ENCODE results near the gene PTGES3L.
"Not testable (repeated sequence)": the region's sequence is repeated elsewhere in the genome, so short reads cannot be mapped to it uniquely, and the experiment has no call there.

PTGES3L gene

GRCh38 chr17:42982266-42982665, 2.4 kb upstream of the PTGES3L start:
- no peaks in the 10 kb centered on the region for H3K27me3 ChIP-seq
- H3K4me2 ChIP-seq = peak overlapping the region; percentile 92
- H3K36me3 ChIP-seq = peaks cover 31% of the 10 kb centered on the region
- peak overlapping the region; percentile 22; the same call in 1 of the 2 replicates for H3K27ac ChIP-seq
- H3K9me3 ChIP-seq = no peaks in the 10 kb centered on the region
- H3K9ac ChIP-seq = 0 out of 2 replicates have a peak overlapping the region, but pooled peaks have one; percentile 86
- TF ChIP-seq Cebpa-rat (IDR thresholded peaks at IDR 0.05) = no peak
- H4K20me1 ChIP-seq = peaks cover 18% of the 10 kb centered on the region
- peak overlapping the region; percentile 98; the same call in 1 of the 2 replicates for H3K4me3 ChIP-seq
- H3K4me1 ChIP-seq = peaks cover 73% of the 10 kb centered on the region

DNA sequence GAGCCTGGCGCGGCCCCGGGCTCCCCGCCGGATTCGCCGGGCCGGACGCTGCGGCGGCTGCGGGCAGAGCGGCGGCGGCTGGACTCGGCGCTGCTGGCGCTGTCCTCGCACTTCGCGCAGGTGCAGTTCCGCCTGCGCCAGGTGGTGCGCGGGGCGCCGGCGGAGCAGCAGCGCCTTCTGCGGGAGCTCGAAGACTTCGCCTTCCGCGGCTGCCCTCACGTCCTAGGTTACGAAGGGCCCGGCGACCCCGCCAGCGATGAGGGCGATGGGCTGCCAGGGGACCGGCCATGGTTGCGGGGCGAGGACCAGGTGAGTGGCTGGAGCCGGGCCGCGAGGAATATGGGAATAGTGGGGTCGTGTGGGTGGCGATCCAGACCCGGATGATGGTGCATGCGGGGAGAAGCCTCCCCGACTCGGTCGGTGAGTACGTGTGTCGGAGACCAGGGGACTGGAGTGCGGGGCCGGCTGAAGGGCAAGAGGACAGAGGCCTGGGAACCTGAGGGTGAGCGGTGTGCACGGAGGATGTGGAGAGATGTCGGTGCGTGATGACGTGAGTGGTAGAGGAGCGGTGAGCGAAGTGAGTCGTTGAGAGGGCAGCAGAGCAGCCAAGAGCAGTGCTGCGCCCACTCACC, 1.0 kb upstream of the PTGES3L start:
- Histone ChIP-seq H3K27ac (peak overlapping the region; percentile 89), H3K9me3 (no peaks in the 10 kb centered on the region), H3K4me1 (peaks cover 76% of the 10 kb centered on the region), H4K20me1 (peaks cover 18% of the 10 kb centered on the region), H3K36me3 (peaks cover 17% of the 10 kb centered on the region), H3K9ac (peak overlapping the region; percentile 86), H3K4me2 (peak overlapping the region; percentile 92), H3K4me3 (peak overlapping the region; percentile 98), H3K27me3 (no peaks in the 10 kb centered on the region)
- TF ChIP-seq Cebpa-rat (IDR thresholded peaks at IDR 0.05) = no peak

- Histone ChIP-seq H3K27me3 (no peaks in the 10 kb centered on the region), H3K9me3 (no peaks in the 10 kb centered on the region), H3K4me1 (peaks cover 76% of the 10 kb centered on the region), H3K9ac (peak within 1 kb of the TSS; percentile 86), H3K4me3 (peak within 1 kb of the TSS; percentile 98), H3K4me2 (peak within 1 kb of the TSS; percentile 92), H3K36me3 (peaks cover 17% of the 10 kb centered on the region), H3K27ac (peak within 1 kb of the TSS; percentile 89), H4K20me1 (peaks cover 18% of the 10 kb centered on the region)
- no peak for TF ChIP-seq Cebpa-rat (IDR thresholded peaks at IDR 0.05)
Observed at GRCh38 chr17:42980274-42980765, 440 bp upstream of the PTGES3L start, which contains the start of gene RUNDC1. Gene RUNDC1 (plus strand): TSS chr17:42980565. CDS start chr17:42980577, 12 bp downstream.

- not testable (repeated sequence) for H3K27me3 ChIP-seq, H3K4me3 ChIP-seq, H4K20me1 ChIP-seq, H3K9me3 ChIP-seq, H3K36me3 ChIP-seq
- 0 out of 2 replicates have a peak overlapping the region, but pooled peaks have one; percentile 2 for H3K9ac ChIP-seq
- peaks cover 46% of the 10 kb centered on the region for H3K4me1 ChIP-seq
- peak overlapping the region; percentile 50 for H3K27ac ChIP-seq
- peak overlapping the region; percentile 68 for H3K4me2 ChIP-seq
Observed at GRCh38 chr17:42975701-42976100, 4.2 kb downstream of the PTGES3L start.

DNA sequence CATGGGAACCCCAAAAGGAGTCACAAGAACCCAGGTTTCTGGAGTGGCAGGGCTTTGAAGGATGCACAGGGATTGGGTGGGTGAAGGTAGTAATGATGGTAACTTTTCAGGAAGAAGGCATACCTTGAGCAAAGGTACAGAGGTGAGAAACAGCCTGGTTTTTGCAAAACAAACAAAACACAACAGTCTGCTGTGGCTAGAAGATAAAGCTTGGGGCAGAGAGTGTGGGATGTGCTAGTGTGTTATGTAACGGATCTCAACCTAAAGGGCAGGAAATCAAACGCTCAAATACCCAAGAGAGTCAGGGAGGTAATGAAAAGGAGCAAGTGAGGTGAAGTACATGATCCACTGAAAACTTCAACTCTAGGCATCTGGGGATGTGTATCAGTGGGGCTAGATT, 4.6 kb downstream of the PTGES3L start:
- H4K20me1 ChIP-seq = no peaks in the 10 kb centered on the region
- no peaks in the 10 kb centered on the region for H3K9me3 ChIP-seq
- 0 out of 2 replicates have a peak overlapping the region, but pooled peaks have one; percentile 2 for H3K9ac ChIP-seq
- H3K27ac ChIP-seq = peak overlapping the region; percentile 50
- no peaks in the 10 kb centered on the region for H3K27me3 ChIP-seq
- H3K36me3 ChIP-seq = no peaks in the 10 kb centered on the region
- H3K4me1 ChIP-seq = peaks cover 46% of the 10 kb centered on the region
- peak overlapping the region; percentile 68 for H3K4me2 ChIP-seq
- no peak for TF ChIP-seq Cebpa-rat (IDR thresholded peaks at IDR 0.05)
- no peak overlapping the region for H3K4me3 ChIP-seq

DNA sequence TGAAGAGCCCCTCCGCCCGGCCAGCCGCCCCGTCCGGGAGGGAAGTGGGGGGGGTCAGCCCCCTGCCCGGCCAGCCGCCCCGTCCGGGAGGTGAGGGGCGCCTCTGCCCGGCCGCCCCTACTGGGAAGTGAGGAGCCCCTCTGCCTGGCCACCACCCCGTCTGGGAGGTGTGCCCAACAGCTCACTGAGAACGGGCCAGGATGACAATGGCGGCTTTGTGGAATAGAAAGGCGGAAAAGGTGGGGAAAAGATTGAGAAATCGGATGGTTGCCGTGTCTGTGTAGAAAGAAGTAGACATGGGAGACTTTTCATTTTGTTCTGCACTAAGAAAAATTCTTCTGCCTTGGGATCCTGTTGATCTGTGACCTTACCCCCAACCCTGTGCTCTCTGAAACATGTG, 6.6 kb downstream of the PTGES3L start:
- H3K9ac ChIP-seq, H3K27ac ChIP-seq, H3K36me3 ChIP-seq, H3K9me3 ChIP-seq, H3K4me3 ChIP-seq, H3K4me2 ChIP-seq, H3K27me3 ChIP-seq, H4K20me1 ChIP-seq: not testable (repeated sequence)
- H3K4me1 ChIP-seq = peaks cover 42% of the 10 kb centered on the region

DNA sequence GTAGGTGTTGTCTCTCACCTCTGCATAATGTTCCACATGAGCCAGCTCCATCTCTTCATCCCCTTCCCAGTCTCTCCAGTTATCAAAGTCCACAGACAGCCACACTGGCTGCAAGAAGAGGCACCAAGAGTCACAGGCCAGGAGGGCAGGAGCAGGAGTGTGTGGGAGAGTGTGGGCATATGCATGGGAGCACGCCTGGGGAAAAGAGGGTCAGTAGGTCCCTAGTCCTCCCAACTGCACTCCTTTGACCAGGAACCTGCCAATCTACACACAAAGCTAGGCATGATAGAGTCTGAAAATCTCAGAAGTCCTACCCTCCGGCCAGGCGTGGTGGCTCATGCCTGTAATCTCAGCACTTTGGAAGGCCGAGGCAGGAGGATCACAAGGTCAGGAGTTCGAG, 8.3 kb downstream of the PTGES3L start:
- Histone ChIP-seq H3K27me3 (no peaks in the 10 kb centered on the region), H3K4me2 (no peak overlapping the region), H3K36me3 (no peaks in the 10 kb centered on the region), H3K27ac (no peak overlapping the region), H3K9me3 (no peaks in the 10 kb centered on the region), H3K9ac (no peak overlapping the region), H4K20me1 (no peaks in the 10 kb centered on the region), H3K4me3 (no peak overlapping the region), H3K4me1 (peaks cover 40% of the 10 kb centered on the region)
- no peak for TF ChIP-seq Cebpa-rat (IDR thresholded peaks at IDR 0.05)

GRCh38 chr17:42969001-42969581, 10.8 kb downstream of the PTGES3L start:
- no peak overlapping the region; the same call in 1 of the 2 replicates for H3K4me2 ChIP-seq
- H3K4me3 ChIP-seq = no peak overlapping the region
- no peaks in the 10 kb centered on the region for H3K27me3 ChIP-seq
- H3K9ac ChIP-seq = no peak overlapping the region
- no peak overlapping the region for H3K27ac ChIP-seq
- peaks cover 24% of the 10 kb centered on the region; the same call in 1 of the 2 replicates for H3K4me1 ChIP-seq
- no peaks in the 10 kb centered on the region for H3K9me3 ChIP-seq
- peak; percentile 49; the same call in 1 of the 2 replicates for TF ChIP-seq Cebpa-rat (IDR thresholded peaks at IDR 0.05)
- H3K36me3 ChIP-seq = no peaks in the 10 kb centered on the region
- no peaks in the 10 kb centered on the region for H4K20me1 ChIP-seq

GRCh38 chr17:42967925-42968324, 12.0 kb downstream of the PTGES3L start:
- no peaks in the 10 kb centered on the region for H3K27me3 ChIP-seq
- peaks cover 2% of the 10 kb centered on the region; the same call in 1 of the 2 replicates for H3K36me3 ChIP-seq
- peaks cover 34% of the 10 kb centered on the region for H3K4me1 ChIP-seq
- TF ChIP-seq Cebpa-rat (IDR thresholded peaks at IDR 0.05) = no peak
- H3K27ac ChIP-seq = no peak overlapping the region
- no peaks in the 10 kb centered on the region for H4K20me1 ChIP-seq
- no peak overlapping the region for H3K4me2 ChIP-seq
- H3K9ac ChIP-seq = no peak overlapping the region
- no peak overlapping the region for H3K4me3 ChIP-seq
- H3K9me3 ChIP-seq = no peaks in the 10 kb centered on the region

All from BLaER1 (cell line).